Body of pancreas (tissue), 4 donors: Measurements from ENCODE around the gene SLC37A2. TPM values are rescaled to one million over a fixed set of nuclear protein-coding genes. Genes with fewer than 3 reads are reported as not detected.
"Not testable (repeated sequence)": the region's sequence is repeated elsewhere in the genome, so short reads cannot be mapped to it uniquely, and the experiment has no call there.

Source experiments
- ATAC-seq: fragments of 150-250 bp; one replicate; pipeline ENCODE4 v1.9.1; 2016
- DNase-seq, 4 donors: peaks; one replicate each; pipeline ENCODE4 v3.0.0-alpha.2; 2019
- H3K27ac ChIP-seq, 4 donors: fragments of 200-600 bp; sonication (generic); 1 replicate in 3 of 4; 2 replicates in 1 of 4; pipeline versions ENCODE4 v1.5.1 to v1.6.1; 2016 to 2019; ENCODE audit warnings: mild to moderate bottlenecking in 1 of 4, mixed read lengths in 1 of 4, moderate library complexity in 1 of 4
- H3K27me3 ChIP-seq, 2 donors: fragments of 200-600 bp; sonication (generic); one replicate each; pipeline ENCODE4 v1.6.0; 2016; ENCODE audit warnings: mild to moderate bottlenecking in 1 of 2
- H3K36me3 ChIP-seq, 2 donors: fragments of 200-600 bp; sonication (generic); replicated peaks in 1 of 2; 2 replicates each; pipeline ENCODE4 v1.5.1; 2016; ENCODE audit warnings: low read depth in 2 of 2; ENCODE audit not compliant: insufficient read depth in 1 of 2
- H3K4me1 ChIP-seq: fragments of 200-600 bp; sonication (generic); one replicate; pipeline ENCODE4 v1.6.0; 2016
- H3K4me3 ChIP-seq, 2 donors: fragments of 200-600 bp; sonication (generic); 1 replicate in 1 of 2; 2 replicates in 1 of 2; pipeline ENCODE4 v1.5.1; 2016 to 2019
- H3K9me3 ChIP-seq, 3 donors: fragments of 200-600 bp; sonication (generic); 1 replicate in 2 of 3; 2 replicates in 1 of 3; pipeline ENCODE4 v1.5.1; 2016
- POLR2A ChIP-seq, 3 donors: fragments of 450-650 bp; IDR thresholded peaks; one replicate each; pipeline ENCODE4 v1.6.1; 2016; ENCODE audit warnings: antibody characterized with exemption in 3 of 3, mild to moderate bottlenecking in 2 of 3
- WGBS, 2 donors: methylation state at CpG; one replicate each; pipeline ENCODE4 v1.1.5; 2017; 5-methylcytosine and 5-hydroxymethylcytosine counted together
- intact Hi-C: fragments of 100-400 bp; cut with DNase I; formaldehyde crosslinking; loops from one replicate; pipeline ENCODE4 v1.15.1; 2023
- total RNA-seq, 2 donors: library from RNA; depleted of rRNA; stranded (reverse); fragments of >200 nt; gene quantifications; one replicate each; pipeline ENCODE4 v1.1.0, GENCODE V29; 2016
- TF ChIP-seq, protein P1 (sequence below), 7 experiments: fragments of 450-650 bp in 4 of 7; fragments of 200-600 bp in 3 of 7; sonication (generic) in 3 of 7; IDR thresholded peaks; one replicate each; pipeline ENCODE4 v1.5.1; 2016 to 2019; ENCODE audit warnings: antibody characterized with exemption in 7 of 7

SLC37A2 gene
- 1 to 10 TPM; 2.0 to 4.2 TPM for total RNA-seq

DNA sequence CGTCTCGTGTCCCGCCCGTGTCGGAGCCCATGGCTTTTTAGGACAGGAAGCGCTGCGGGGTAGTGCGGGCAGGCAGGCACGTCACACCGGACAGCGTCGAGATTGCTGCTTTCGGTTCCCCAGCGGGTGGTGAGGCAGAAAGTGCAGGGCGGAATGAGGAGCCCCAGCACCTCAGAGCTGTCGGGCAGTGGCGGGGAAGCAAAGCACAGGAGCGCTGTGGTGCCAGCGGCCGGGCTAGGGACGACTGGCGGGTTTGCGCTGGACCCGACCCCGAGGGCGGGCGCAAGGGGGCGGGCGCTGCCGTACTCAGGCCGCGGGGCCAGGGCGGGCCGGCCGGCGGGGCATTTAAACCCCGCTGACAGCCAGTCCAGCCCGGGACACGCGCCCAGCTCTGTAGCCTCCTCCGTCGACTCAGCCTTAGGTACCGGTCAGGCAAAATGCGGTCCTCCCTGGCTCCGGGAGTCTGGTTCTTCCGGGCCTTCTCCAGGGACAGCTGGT lies at the start of gene SLC37A2:
Gene SLC37A2 (plus strand): TSS at position 375 of the 498 bp plus-strand sequence. CDS start 63 bp downstream, at position 438.
- Histone ChIP-seq H3K27me3 (no peaks in the 10 kb centered on the region), H3K36me3 (no peaks in the 10 kb centered on the region), H3K4me3 (peak within 1 kb of the TSS; percentile 3 to 56), H3K27ac (peak within 1 kb of the TSS in 3 of 4 donors; percentile 39 to 71 (median 45)), H3K4me1 (peaks cover 10% of the 10 kb centered on the region), H3K9me3 (no peaks in the 10 kb centered on the region)
- intact Hi-C loops = no loop called here
- TF ChIP-seq, protein P1, sequence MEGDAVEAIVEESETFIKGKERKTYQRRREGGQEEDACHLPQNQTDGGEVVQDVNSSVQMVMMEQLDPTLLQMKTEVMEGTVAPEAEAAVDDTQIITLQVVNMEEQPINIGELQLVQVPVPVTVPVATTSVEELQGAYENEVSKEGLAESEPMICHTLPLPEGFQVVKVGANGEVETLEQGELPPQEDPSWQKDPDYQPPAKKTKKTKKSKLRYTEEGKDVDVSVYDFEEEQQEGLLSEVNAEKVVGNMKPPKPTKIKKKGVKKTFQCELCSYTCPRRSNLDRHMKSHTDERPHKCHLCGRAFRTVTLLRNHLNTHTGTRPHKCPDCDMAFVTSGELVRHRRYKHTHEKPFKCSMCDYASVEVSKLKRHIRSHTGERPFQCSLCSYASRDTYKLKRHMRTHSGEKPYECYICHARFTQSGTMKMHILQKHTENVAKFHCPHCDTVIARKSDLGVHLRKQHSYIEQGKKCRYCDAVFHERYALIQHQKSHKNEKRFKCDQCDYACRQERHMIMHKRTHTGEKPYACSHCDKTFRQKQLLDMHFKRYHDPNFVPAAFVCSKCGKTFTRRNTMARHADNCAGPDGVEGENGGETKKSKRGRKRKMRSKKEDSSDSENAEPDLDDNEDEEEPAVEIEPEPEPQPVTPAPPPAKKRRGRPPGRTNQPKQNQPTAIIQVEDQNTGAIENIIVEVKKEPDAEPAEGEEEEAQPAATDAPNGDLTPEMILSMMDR (IDR thresholded peaks at IDR 0.05) = peak in 5 of 7 experiments; percentile 14 to 52 (median 32)
- peak; percentile 8 to 72 (median 57) for TF ChIP-seq POLR2A (IDR thresholded peaks at IDR 0.05)
- 0 to 1% methylated on average over 2 to 44 of the region's 46 CpGs for WGBS, 2 donors
- DNase-seq (peak; percentile 64 to 78 (median 72)), ATAC-seq (peak; percentile 91)

DNA sequence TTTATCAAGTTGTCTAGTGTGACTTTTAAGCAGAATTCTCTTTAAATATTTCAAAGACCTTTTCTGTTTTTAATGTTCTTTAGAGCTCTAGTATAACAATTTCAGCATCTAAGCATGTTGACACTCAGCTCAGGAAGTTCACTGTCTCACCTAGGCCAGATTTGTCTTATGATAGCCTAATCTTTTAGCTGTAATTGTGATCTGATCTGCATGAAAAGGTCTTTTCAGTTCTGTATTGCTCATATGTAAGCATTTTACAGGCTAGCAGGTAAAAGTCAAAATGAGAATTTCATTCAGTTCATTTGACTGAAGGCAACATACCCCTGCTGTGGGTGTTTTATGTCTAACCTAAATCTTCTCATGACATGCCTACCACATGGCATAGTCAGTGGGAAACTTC lies 46.7 kb upstream of the SLC37A2 start:
- no peak for DNase-seq
- ATAC-seq = no peak
- H3K27ac ChIP-seq = no peak overlapping the region
- intact Hi-C loops = no loop called here
- no peaks in the 10 kb centered on the region for H3K36me3 ChIP-seq
- peaks cover 20% of the 10 kb centered on the region for H3K4me1 ChIP-seq
- H3K27me3 ChIP-seq = no peaks in the 10 kb centered on the region
- H3K4me3 ChIP-seq = no peak overlapping the region
- no peaks in the 10 kb centered on the region for H3K9me3 ChIP-seq
- TF ChIP-seq POLR2A (IDR thresholded peaks at IDR 0.05) = no peak
- TF ChIP-seq, protein P1 (IDR thresholded peaks at IDR 0.05) = no peak

DNA sequence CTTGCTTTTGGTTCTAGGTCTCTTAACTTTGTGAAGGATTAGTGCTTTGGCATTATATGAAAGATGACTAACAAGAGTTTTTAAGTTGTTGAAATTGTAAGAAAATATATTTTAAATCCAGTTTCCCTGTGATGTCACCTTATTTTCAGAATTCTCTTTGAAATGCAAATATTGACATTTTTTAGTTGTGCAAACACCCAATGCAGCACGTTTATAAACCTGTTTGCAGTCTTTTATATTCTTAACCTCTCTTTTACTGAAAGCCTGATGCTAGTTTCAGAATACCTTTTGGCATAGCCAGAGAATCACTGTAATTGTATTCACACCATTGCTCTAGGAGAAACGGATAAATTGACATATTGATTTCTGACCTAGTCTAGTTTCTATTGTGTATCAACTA lies 42.8 kb upstream of the SLC37A2 start:
- Histone ChIP-seq H3K4me1 (peaks cover 20% of the 10 kb centered on the region), H3K27me3 (no peaks in the 10 kb centered on the region), H3K36me3 (no peaks in the 10 kb centered on the region), H3K27ac (peak overlapping the region in 2 of 4 donors; percentile 39 to 42), H3K9me3 (no peaks in the 10 kb centered on the region), H3K4me3 (no peak overlapping the region)
- DNase-seq = no peak
- 19 to 20% methylated on average over 2 of the region's 2 CpGs for WGBS, 2 donors
- no peak for TF ChIP-seq POLR2A (IDR thresholded peaks at IDR 0.05)
- intact Hi-C loops = no loop called here
- peak; percentile 67 for ATAC-seq

DNA sequence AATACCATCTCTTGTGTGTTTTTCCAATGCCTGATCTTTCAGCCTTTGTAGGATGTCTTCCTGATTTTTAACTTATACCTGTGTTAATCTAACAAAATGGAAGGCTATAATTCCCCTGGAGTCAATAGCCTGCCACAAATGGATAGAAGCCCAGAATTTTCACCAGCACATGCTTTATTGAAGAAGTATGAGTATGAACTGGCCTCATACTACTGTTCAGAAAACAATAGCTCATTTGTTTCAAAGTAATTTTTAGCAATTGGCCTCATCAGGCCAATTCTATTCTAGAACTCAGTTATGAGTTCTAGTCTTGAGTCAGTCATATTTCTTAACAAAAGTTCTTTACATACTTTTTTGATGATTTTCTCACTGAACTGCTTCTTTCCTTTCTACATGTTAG lies 40.6 kb upstream of the SLC37A2 start:
- TF ChIP-seq, protein P1 (IDR thresholded peaks at IDR 0.05) = no peak
- no peak for TF ChIP-seq POLR2A (IDR thresholded peaks at IDR 0.05)
- Histone ChIP-seq H3K36me3 (no peaks in the 10 kb centered on the region), H3K9me3 (no peaks in the 10 kb centered on the region), H3K4me3 (no peak overlapping the region), H3K27me3 (no peaks in the 10 kb centered on the region), H3K4me1 (peaks cover 20% of the 10 kb centered on the region), H3K27ac (no peak overlapping the region)
- ATAC-seq (no peak), DNase-seq (no peak)
- intact Hi-C loops = no loop called here

DNA sequence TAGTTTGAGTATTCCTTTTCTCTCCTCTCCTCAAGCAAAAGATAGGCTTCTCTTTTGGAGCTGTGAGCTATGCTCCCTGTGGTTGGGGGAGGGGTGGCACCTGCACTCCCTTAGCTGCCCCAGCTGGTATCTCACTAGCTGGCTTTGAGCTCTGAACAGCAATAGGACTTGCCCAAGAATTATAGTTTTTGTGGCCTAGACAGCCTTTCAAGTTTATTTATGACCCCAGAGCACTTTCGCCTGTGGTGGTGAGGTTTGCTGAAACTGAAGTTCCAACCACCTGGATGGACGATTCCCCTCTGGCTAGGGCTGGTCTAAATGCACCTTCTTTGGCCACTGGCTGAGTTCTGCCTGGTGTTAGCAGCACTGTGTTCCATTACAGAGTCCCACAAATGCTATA lies 37.1 kb upstream of the SLC37A2 start:
- WGBS, 2 donors = 95 to 100% methylated on average over 2 of the region's 2 CpGs
- Histone ChIP-seq H3K4me1 (peaks cover 2% of the 10 kb centered on the region), H3K9me3 (no peaks in the 10 kb centered on the region), H3K36me3 (no peaks in the 10 kb centered on the region), H3K4me3 (no peak overlapping the region), H3K27me3 (no peaks in the 10 kb centered on the region), H3K27ac (no peak overlapping the region)
- intact Hi-C loops = no loop called here
- DNase-seq (no peak), ATAC-seq (no peak)
- TF ChIP-seq, protein P1 (IDR thresholded peaks at IDR 0.05) = no peak
- TF ChIP-seq POLR2A (IDR thresholded peaks at IDR 0.05) = no peak

DNA sequence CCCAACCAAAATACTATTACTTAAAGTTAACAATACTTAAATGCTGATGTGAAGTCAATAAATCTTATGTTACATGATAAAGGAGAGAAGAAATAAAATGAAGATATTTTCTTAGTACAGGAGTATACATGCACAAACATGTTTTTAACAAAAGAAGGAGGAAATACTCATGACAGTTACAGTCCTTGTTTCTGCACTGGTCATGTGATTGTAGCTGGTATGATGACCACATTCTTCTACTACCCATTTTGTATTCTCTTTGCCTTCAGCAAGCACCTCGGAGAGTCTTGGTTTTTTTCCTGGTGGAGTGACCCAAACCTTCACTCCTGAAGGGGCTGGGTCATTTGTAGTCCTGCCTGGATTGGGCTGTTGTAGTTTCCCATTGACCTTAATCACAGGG lies 33.7 kb upstream of the SLC37A2 start:
- DNase-seq, H3K4me3 ChIP-seq, H3K27ac ChIP-seq, H3K9me3 ChIP-seq, ATAC-seq, intact Hi-C loops, H3K36me3 ChIP-seq, H3K27me3 ChIP-seq, H3K4me1 ChIP-seq: not testable (repeated sequence)
- WGBS, 2 donors = 26 to 94% methylated on average over 1 of the region's 1 CpG
